ENCODE data around the gene DIPK1B.

The DIPK1B gene

DNA sequence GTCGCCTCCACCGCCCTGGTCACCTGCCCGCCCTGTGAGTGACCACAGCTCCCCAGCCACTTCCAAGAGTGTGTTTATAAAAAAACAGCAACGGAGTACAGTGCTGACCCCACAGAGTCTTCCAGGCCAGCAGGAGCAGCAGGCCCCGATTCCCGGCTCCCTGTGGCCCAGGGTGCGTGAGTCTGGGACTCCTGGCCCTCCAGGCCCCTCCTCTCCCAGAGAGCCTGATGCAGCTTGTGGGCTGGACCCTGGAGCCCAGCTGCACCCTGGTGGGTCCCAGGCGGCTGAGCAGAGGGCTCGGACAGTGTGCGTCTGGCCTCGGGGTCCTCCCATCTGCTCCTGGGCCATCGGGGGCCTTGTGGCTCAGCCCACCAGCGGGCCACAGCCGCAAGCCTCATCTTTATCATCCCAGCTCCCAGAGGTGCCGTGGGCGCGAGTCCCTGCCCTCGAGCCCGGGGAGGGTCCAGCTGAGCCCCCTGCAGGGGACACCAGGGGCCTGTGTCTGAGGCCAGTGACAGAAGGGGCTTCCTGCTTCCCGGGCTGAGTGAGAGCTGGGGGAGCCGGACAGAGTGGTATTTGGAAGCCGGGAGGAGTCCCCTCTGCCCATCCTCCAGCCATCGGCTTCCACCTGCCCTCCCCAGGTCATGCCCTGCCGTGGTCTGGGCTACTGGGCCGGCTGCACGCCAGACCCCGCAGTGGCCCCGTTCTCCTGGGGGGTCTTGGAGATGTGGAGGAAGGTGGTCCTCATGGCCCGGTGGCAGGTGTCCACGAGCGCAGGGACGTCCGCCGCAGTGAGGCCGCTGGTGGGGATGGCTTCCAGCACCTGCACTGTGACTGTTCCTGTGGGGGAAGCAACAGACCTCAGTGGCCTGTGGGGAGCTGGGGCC, 39.0 kb upstream of the DIPK1B start:
- DNase-seq (ENCODE audit: low read depth, low spot score): no peak

DNA sequence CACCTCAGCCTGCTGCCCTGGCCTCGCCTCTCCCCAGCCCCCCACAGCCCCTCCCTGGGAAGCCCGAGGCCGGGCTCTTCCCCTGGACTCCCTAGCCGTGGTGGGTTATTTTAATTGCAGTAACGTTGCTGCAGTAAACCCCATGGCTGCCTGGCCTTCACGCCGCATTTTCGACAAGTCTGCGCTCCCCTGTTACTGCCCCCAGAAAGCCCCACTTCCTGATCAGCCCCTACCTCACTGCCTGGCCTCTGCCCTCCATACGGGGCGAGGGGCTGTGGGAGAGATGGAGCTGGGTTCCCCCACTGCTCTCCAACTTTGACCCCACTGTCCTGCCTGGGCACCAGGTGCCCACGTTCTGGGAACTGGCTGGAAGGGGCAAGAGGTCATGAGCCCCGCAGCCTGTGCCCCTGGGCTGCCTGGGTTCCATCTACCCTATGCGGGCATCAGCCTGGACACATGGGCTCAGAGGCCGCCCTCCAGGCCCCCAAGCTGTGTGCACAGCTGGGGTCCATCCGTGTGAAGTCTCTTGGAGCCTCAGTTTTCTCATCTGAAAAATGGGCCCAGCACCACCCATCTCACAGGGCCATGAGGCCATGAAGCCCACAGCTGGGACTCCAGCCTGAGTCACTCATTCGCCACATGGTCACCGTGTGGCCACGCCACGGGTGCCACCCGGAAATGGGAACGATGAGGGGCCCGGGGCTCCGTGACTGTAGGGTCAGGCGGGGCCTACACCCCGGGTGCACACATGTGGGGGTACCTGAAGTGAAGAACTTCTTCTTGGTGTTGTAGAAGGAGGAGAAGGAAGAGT, 38.2 kb upstream of the DIPK1B start:
- DNase-seq (ENCODE audit: low read depth, low spot score): no peak

- no peak for DNase-seq (ENCODE audit: low read depth, low spot score)
Observed at GRCh38 chr9:136674786-136675349, 37.5 kb upstream of the DIPK1B start.

GRCh38 chr9:136675477-136676296, 36.7 kb upstream of the DIPK1B start:
- DNase-seq (ENCODE audit: low read depth, low spot score): no peak

DNA sequence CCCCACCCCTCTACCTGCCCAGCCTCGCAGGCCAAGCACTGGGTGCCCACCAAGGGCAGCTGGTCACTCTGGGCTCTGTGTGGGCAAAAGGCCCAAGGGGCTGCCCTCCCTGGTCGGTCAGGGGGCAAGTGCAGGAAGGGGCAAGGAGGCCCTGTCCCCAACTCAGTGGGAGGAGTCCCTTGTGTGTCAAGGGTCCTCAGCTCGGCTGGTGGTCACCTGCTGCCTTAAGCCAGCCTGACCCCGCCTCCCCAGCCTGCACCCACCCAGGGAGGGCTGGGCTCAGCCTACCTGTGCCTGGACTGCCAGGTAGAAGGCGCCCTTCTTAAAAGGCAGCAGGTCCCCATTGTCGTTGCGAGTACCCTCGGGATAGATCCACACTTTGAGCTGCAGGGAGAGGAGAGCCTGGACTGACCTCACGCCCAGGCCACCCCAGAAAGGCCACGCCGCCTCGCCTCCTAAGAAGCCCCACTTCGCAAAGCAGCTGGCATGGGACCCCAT, 36.0 kb upstream of the DIPK1B start:
- no peak for DNase-seq (ENCODE audit: low read depth, low spot score)

DNA sequence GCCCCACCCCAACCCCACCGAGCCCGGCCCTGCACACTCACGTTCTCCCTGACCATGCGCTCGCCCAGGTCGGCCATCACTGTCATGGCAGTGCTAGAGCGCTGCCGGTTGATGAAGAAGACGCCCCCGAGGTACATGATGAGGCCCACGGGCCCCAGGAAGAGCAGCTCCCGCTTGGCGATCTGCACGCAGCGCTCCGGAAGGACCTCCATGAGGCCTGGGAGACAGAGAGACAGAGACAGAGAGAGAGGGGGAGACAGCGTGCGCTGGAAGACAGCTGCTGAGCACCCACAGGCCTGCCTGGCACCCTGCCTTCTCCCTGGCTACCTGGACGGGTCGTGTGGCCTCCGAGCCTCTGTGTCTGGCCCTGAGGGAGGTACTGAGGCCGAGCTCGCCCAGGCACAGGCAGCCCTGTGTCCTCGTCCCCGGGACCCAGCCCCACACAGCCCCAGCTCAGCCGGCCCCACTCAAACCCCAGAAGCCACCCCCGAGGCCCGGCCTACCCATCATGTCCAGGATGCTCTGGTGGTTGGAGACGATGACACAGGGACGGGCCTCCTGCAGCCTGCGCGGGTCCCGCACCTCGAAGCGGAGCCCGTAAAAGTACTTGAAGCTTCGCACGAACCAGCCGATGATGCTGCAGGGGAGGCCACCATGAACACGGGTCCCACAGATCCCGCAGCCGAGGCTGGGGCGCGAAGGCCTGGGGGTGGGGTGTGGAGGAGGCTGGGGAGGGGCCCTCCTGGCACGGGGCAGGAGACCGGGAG, 35.3 kb upstream of the DIPK1B start:
- no peak for DNase-seq (ENCODE audit: low read depth, low spot score)

- DNase-seq (ENCODE audit: low read depth, low spot score): no peak
Observed at GRCh38 chr9:136678034-136678433, 34.3 kb upstream of the DIPK1B start.

GRCh38 chr9:136678624-136679023, 33.7 kb upstream of the DIPK1B start:
- DNase-seq (ENCODE audit: low read depth, low spot score): no peak

DNA sequence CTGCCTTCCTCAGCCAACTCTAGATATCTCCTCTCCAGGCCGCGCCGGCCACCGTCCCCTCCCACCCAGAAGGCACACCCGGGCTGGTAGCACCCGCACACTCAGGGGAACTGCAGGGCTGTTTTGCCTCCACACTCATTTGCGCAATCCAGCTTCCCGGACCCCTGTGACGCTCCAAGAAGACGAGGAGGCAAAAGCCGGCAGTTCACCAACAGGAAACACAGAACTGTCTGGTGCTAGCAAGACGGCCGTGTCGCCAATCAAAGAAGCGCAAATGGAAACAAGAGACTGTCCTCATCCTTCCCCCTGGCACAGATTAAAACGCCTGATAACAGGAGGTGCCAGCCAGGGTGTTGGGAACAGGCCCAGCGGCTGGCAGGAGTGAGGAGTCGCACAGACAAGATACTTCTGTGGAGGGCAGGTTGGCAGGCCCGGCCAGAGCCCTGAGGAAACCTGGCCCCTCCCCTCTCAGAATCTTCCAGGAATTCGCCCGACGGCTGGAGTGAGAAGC, 32.9 kb upstream of the DIPK1B start:
- no peak for DNase-seq (ENCODE audit: low read depth, low spot score)

DNA sequence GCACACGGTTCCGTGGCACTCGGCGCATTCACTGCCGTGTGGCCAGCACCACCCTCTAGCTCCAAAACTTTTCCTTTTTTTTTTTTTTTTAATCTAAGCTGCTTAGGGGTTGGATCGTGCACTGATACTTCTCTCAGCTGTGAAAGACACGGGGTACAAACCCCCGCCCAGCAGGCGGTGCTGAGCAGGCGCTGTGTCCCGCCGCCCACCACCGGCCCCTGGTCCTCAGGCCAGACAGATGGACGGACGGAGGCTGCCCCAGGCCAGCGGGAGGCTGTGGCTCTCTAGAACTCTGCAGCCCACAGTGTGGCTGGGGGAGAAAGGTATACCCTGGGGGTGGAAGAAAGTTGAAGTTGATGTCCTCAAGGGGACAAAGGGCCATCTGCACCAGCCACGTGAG, 31.3 kb upstream of the DIPK1B start:
- DNase-seq (ENCODE audit: low read depth, low spot score): no peak

GRCh38 chr9:136681945-136682699, 30.2 kb upstream of the DIPK1B start:
- DNase-seq (ENCODE audit: low read depth, low spot score): no peak

- DNase-seq (ENCODE audit: low read depth, low spot score): no peak
Observed at GRCh38 chr9:136682710-136683109, 29.7 kb upstream of the DIPK1B start.

- no peak for DNase-seq (ENCODE audit: low read depth, low spot score)
Observed at GRCh38 chr9:136683173-136683745, 29.1 kb upstream of the DIPK1B start.

DNA sequence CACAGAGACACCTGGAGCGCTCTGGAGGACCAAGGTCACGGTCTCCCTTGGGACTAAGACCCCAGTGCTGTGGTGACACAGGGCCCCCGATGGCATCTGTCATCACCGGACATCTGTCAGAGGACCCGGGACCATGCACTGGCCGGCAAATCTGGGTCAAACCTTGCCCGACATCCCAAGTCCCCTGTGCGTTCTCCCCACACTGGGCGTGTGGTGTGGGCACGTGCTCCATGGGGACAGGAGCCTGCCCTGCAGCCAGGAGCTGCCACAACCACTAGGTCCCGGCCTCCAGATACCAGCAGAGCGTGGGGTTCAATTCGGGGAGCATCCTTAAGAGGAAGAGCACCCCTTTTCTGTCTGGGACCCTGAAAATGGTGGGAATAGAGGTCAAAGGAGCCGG, 28.6 kb upstream of the DIPK1B start:
- no peak for DNase-seq (ENCODE audit: low read depth, low spot score)

DNA sequence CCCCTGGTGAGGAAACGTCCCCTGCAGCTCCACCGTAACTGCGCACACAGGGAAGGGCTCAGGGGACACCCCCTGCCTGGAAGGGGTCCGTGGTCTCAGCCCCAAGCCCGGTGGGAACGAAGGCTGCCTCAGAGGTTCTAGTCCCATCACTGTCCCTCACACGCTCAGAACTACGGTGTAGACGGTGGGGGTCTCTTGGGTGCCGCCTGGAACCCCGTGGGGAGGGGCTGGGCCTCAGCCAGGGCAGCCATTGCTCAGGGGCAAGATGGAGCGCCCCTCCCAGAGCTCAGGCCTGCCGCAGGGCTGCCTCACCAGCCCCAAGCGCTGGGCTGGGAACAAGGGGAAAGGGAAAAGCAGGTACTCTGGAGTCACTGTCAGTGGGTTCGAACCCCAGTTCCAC, 28.0 kb upstream of the DIPK1B start:
- no peak for DNase-seq (ENCODE audit: low read depth, low spot score)

GRCh38 chr9:136684799-136685198, 27.6 kb upstream of the DIPK1B start:
- no peak for DNase-seq (ENCODE audit: low read depth, low spot score)

DNA sequence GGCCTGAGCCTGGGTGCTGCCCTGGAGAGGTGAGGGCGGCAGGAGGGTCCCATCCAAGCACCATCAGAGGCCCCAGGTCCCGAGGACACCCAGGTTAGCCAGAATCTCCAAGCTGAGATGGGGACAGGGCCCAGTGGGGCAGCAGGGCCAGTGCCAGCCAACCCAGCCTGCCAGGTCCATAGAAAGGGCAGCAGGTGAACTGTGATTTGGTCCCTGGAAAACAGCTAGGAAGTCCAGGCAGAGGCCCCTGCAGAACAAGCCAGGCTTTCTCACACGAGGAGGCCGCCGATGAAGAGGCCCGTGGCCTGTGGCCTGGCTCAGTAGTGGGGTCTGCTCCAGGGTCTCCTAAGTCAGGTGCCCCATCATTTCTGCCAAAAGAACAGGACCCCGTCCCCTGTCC, 27.2 kb upstream of the DIPK1B start:
- no peak for DNase-seq (ENCODE audit: low read depth, low spot score)

DNA sequence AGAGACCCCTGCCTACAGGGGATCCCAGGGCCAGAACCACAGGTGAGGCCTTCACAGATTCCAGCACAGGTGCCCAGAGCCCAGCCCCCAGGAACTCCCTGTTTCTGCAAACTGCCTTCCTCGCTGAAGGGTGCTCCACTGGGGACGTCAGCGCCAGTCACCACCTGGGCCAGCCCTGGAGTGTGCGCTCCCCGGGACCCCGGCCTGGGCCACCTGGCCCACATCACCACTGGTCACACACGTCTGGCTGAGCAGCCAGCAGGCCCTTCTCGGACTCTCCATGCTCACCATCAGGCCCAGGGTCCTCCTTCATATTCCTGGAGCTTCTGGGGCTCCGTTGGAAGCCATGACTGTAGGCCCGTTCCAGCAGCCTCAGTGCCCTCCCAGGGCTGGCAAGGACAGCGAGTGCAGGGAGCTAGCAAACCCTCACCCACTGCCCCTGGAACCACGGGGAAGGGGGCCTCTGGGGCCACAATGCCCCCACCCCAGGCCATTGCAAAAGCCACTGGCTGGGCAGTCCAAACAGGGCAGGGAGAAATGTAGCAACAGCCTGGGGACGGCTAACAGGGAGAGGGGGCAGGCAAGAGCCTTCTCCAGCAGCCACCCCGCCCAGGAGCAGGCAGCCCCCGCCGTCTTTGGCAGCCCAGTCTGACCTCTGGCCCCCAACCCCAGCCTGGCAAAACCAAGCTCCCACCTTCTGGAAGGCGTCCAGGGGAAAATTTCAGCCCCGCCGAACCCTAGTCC, 26.4 kb upstream of the DIPK1B start:
- DNase-seq (ENCODE audit: low read depth, low spot score): peak; percentile 28

DNA sequence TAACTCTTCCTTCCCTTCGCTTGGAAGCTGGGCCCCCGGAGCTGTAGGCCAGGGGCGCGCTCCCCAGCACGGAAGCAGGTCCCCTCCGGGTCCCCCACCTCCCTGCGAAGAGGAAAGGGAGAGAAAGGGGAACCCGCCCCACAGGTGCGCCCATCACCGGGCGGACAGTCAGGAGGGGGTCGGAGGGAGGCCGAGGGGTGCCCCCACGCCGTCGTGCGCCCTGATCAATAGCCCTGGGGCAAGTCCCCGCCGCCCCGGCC, 25.9 kb upstream of the DIPK1B start:
- DNase-seq (ENCODE audit: low read depth, low spot score): no peak
